ENCODE data around the gene RAB27A. TPM values are rescaled to one million over a fixed set of nuclear protein-coding genes. Genes with fewer than 3 reads are reported as not detected.

The RAB27A gene
- total RNA-seq, 1 experiment from 2014 or later, result 12.3 TPM

DNA sequence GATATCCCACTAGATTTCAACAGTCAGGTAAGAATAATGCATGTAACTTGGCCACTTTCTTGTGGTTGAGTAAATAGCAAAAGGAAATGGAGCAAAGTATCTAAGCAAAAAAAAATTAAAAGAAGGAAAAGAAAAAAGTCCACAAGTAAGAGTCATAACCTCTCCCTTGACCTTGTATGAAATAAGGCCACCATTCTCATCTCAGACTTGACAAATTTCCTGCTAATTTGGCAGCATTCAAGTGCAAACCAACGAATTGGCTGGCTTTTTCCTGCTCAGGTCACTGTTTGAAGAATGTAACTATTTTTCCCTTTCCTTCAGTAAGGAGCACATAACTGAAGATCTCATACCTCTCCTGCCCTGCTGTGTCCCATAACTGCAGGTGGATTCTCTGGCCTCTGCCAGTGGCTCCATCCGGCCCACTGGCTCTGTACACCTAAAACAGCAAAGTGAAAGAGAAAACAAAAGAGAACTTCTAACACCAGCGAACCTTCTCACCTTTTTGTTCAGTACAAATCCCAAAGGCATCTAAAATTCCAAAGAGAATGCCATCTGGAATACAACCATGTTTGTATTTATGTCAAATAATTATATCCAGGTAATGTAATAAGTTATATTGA, 59.5 kb downstream of the RAB27A start:
- no peaks in the 10 kb centered on the region for H3K79me2 ChIP-seq (ENCODE audit: low read depth)
- no peaks in the 10 kb centered on the region for H3K36me3 ChIP-seq (ENCODE audit: low read depth)
- H3F3A ChIP-seq (ENCODE audit: insufficient read depth, low read depth), result no peaks in the 10 kb centered on the region
- no peaks in the 10 kb centered on the region for H3K27me3 ChIP-seq (ENCODE audit: insufficient read depth, low read depth)
- H2AFZ ChIP-seq, result no peak overlapping the region
- ChIA-PET POLR2A (ENCODE audit: unreplicated experiment) (no interaction called here), CTCF (no interaction called here)
- no peaks in the 10 kb centered on the region for H3K9me2 ChIP-seq (ENCODE audit: insufficient read depth)
- DNase-seq, result peak in 1 of 2 experiments; percentile 43
- 0 out of 2 replicates have a peak, but pooled peaks cover 7% of the 10 kb centered on the region for H3K4me1 ChIP-seq (replicated peaks; ENCODE audit: insufficient read depth)
- H3K27ac ChIP-seq, result no peak overlapping the region
- TF ChIP-seq, protein P1, sequence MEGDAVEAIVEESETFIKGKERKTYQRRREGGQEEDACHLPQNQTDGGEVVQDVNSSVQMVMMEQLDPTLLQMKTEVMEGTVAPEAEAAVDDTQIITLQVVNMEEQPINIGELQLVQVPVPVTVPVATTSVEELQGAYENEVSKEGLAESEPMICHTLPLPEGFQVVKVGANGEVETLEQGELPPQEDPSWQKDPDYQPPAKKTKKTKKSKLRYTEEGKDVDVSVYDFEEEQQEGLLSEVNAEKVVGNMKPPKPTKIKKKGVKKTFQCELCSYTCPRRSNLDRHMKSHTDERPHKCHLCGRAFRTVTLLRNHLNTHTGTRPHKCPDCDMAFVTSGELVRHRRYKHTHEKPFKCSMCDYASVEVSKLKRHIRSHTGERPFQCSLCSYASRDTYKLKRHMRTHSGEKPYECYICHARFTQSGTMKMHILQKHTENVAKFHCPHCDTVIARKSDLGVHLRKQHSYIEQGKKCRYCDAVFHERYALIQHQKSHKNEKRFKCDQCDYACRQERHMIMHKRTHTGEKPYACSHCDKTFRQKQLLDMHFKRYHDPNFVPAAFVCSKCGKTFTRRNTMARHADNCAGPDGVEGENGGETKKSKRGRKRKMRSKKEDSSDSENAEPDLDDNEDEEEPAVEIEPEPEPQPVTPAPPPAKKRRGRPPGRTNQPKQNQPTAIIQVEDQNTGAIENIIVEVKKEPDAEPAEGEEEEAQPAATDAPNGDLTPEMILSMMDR (conservative IDR thresholded peaks at IDR 0.05), result no peak
- no peak for TF ChIP-seq EZH2 (IDR thresholded peaks at IDR 0.05; ENCODE audit: low read depth)
- no peak overlapping the region for H3K4me3 ChIP-seq
- H3K9me3 ChIP-seq (ENCODE audit: insufficient read depth, low read depth), result no peaks in the 10 kb centered on the region
- H3K4me2 ChIP-seq, result peak overlapping the region; percentile 4; the same call in 1 of the 2 replicates
- no peaks in the 10 kb centered on the region for H4K20me1 ChIP-seq (ENCODE audit: insufficient read depth)
- intact Hi-C loops (cut with micrococcal nuclease; ENCODE audit: unreplicated experiment), result no loop called here
- no TSS peak for BruUV-seq (replicated peaks)

DNA sequence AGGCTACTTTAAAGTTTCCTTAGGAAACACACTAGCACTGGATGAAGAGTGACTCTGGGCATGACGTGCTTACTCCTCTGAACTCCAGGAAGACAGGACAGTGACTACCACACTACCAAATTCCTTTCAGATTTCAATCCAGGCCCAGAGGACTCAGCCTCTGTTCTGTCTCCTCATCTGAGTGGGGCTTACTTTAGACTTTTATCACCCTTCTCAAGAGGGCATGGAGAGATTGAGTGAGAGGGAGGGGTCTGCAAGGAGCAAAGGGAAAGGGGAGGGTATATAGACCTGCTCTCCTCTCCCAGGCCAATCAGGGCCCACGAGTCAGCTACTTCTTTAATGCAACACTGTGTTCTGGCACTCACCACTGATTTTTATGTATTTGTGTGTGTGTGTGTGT, 63.5 kb downstream of the RAB27A start:
- no peak overlapping the region for H3K4me2 ChIP-seq
- TF ChIP-seq EZH2 (IDR thresholded peaks at IDR 0.05; ENCODE audit: low read depth), result no peak
- TF ChIP-seq, protein P1 (conservative IDR thresholded peaks at IDR 0.05), result no peak
- CTCF ChIA-PET, result no interaction called here

DNA sequence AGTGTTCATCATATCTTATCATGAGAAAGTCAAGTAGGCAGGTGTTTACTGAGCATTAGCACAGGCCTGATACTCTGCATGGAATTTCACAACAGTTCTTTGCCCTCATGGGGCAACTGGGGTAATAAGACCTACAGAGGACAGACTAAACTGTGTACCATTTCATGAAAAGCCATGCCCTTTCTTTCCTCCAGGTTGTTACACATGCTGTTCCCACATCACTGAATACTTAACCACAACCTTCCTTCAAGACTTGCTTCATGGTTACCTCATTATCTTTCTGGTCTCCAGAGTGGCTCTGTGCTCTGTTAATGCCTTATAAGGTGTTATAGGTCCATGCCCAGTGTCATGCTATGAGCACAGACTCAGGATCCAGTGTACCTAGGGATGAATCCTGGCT, 64.7 kb downstream of the RAB27A start:
- intact Hi-C loops (cut with micrococcal nuclease; ENCODE audit: unreplicated experiment), result no loop called here
- DNase-seq, result no peak
- ChIA-PET CTCF (no interaction called here), POLR2A (ENCODE audit: unreplicated experiment) (no interaction called here)
- Histone ChIP-seq H3K9me2 (ENCODE audit: insufficient read depth) (no peaks in the 10 kb centered on the region), H3K4me1 (replicated peaks; ENCODE audit: insufficient read depth) (peaks cover 25% of the 10 kb centered on the region), H3K36me3 (ENCODE audit: low read depth) (no peaks in the 10 kb centered on the region), H3K27ac (no peak overlapping the region), H3K79me2 (ENCODE audit: low read depth) (no peaks in the 10 kb centered on the region), H3K4me3 (no peak overlapping the region), H3F3A (ENCODE audit: insufficient read depth, low read depth) (peaks cover 14% of the 10 kb centered on the region; the same call in 1 of the 2 replicates), H3K9me3 (ENCODE audit: insufficient read depth, low read depth) (no peaks in the 10 kb centered on the region), H2AFZ (no peak overlapping the region), H4K20me1 (ENCODE audit: insufficient read depth) (no peaks in the 10 kb centered on the region), H3K27me3 (ENCODE audit: insufficient read depth, low read depth) (no peaks in the 10 kb centered on the region), H3K4me2 (no peak overlapping the region)
- BruUV-seq (replicated peaks), result no TSS peak
- TF ChIP-seq EZH2 (IDR thresholded peaks at IDR 0.05; ENCODE audit: low read depth), result no peak
- TF ChIP-seq, protein P1 (conservative IDR thresholded peaks at IDR 0.05), result no peak

More for the DNA sequence above, 63.5 kb downstream of the RAB27A start:
- no peak for DNase-seq
- no TSS peak for BruUV-seq (replicated peaks)
- Histone ChIP-seq H3K4me1 (replicated peaks; ENCODE audit: insufficient read depth) (peaks cover 20% of the 10 kb centered on the region), H3F3A (ENCODE audit: insufficient read depth, low read depth) (peaks cover 9% of the 10 kb centered on the region; the same call in 1 of the 2 replicates), H3K27me3 (ENCODE audit: insufficient read depth, low read depth) (no peaks in the 10 kb centered on the region), H3K9me3 (ENCODE audit: insufficient read depth, low read depth) (no peaks in the 10 kb centered on the region), H3K9me2 (ENCODE audit: insufficient read depth) (no peaks in the 10 kb centered on the region), H4K20me1 (ENCODE audit: insufficient read depth) (no peaks in the 10 kb centered on the region), H3K79me2 (ENCODE audit: low read depth) (no peaks in the 10 kb centered on the region), H3K36me3 (ENCODE audit: low read depth) (no peaks in the 10 kb centered on the region), H2AFZ (no peak overlapping the region), H3K4me3 (no peak overlapping the region), H3K27ac (no peak overlapping the region)
- intact Hi-C loops (cut with micrococcal nuclease; ENCODE audit: unreplicated experiment), result no loop called here
- POLR2A ChIA-PET (ENCODE audit: unreplicated experiment), result no interaction called here

All from PC-9 (cell line).